HG02610 (cell line): ENCODE data around the gene SNIP1.
"Not testable (repeated sequence)": the region's sequence is repeated elsewhere in the genome, so short reads cannot be mapped to it uniquely, and the experiment has no call there.

Experiments used
- ATAC-seq: cut with Tn5 transposase; IDR thresholded peaks from one replicate; pipeline ENCODE4 v1.9.1; 2021; ENCODE audit warnings: mild to moderate bottlenecking, moderate library complexity; ENCODE audit not compliant: unreplicated experiment

SNIP1 gene

DNA sequence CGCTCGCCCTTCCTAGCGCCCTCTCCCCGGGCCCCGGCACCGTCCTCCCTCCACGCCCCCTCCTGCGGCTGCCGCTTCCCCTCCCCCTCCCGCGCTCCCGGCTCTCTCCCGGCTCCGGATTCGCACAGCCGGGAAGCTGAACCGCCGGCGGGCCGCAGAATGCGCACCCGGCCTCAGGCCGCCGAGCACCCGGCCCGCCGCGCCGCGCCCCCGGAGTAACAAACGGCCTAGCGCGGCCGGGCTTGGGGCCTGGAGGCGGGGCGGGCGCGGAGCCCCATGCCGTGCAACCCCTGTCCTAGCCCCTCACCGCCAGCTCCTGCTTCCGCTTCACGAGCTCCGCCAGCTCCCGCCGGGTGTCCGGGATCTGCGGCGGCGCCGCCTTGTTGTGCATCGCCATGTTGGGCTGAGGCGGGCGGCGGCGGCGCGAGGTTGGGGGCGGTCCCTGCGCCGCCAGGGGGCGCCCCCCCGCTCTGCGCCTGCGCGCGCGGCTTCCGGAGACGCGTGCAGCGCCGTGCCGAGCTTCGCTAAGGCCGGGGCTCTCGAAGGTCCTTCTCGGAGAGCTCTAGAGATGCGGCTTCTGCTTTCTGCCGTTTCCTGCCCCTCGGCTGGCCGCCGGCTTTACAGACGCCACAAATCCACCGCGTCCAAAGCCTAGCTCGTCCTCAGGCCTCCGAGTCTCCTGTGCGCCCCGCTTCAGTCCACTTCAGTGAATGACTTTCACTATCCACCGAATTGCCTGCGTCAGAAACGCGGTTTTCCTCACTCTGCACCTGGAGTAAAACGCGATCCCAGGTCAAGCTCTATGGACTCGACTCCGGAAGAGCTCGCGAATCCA is 39.5 kb downstream of the SNIP1 start, which contains the start of gene MEAF6:
TSS of gene MEAF6 (minus strand) at position 417 of the 835 bp plus-strand sequence. CDS start at position 397, 20 bp downstream.
- ATAC-seq = peak; percentile 87

DNA sequence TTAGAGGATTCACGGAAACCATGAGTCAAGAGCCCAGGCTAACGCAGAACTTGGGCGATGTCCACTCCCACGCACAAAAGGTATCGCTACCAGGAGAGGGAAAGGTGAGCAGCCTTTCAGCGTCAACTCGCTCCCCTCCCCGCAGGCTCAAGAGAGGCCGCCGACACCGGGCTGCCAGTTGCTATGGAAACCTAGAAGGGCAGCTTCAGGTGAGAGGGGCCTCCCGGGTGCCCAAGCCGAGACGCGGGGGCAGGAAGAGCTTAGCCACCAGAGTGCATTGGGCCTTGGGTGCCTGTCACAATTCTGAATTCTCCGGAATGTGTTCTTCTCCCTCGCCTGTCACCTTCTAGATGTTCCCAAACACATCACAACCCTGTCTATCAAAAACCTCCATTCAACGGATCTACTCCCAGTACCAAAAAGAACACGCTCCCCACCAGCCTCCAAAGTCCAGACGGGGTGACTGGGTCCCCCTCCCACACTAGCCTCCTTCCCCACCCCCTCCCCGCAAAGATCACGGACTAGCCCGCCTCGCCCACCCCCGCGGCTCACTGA is 40.2 kb downstream of the SNIP1 start:
- ATAC-seq = no peak

DNA sequence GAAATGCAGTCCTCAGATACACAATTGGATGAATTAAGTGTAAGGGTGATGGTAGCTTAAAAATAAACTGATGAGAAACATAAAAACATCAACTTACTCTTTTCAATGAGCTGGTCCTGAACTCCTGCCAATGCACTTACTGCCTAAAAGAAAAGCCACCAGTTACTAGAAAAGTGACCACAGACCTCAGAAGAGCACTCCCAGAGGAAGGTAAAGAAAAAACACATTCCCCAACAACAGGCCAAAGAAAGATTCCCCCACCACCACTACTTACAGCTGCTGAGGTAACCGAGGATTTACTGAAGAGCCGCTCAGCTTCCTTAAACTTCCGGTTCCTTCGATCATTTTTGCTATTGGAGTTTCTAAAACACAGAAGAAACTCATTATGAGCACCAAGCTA is 44.9 kb downstream of the SNIP1 start:
- no peak for ATAC-seq

DNA sequence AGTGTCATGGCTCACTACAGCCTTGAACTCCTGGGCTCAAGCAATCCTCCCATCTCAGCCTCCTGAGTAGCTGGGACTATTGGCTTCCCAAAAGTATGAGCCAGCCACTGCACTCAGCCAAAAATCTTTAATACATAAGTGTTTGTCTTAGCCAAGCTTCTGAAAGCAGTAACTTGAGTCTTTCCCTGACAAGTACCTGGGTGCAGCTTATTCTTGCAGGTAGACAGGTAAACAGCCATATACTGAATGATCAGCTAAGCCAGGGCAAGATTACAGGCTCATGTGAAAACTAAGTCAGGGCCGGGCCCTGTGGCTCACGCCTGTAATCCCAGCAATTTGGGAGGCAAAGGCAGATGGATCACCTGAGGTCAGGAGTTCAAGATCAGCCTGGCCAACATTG is 47.4 kb downstream of the SNIP1 start:
- no peak for ATAC-seq

DNA sequence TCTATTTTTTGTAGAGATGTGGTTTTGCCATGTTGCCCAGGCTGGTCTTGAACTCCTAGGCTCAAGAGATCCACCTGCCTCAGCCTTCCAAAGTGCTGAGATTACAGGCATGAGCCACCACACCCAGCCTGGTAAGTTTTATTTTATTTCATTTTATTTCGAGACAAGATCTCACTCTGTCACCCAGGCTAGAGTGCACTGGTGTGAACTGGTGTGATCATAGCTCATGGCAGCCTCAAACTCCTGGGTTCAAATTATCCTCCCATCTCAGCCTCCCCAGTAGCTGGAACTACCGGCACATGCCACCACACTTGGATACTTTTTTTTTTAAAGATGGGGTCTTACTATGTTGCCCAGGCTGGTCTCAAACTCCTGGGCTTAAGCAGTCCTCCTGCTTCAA is 51.3 kb downstream of the SNIP1 start:
- not testable (repeated sequence) for ATAC-seq

DNA sequence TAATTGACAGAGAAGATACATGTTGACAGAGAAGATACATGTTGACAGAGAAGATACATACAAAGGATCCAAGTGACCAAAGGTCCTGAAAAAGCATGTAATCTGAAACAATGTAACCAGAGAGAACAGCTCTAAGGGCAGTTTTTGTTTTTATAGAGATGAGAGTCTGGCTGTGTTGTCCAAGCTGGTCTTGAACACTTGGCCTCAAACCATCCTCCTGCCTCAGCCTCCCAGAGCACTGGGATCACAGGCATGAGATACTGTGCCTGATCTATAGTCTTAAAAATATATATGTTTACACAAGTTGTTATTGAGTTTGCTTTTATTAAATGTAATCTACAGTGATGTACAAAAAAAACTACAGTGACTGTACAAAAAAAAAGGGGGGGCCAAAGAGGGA is 52.0 kb downstream of the SNIP1 start:
- ATAC-seq = no peak

DNA sequence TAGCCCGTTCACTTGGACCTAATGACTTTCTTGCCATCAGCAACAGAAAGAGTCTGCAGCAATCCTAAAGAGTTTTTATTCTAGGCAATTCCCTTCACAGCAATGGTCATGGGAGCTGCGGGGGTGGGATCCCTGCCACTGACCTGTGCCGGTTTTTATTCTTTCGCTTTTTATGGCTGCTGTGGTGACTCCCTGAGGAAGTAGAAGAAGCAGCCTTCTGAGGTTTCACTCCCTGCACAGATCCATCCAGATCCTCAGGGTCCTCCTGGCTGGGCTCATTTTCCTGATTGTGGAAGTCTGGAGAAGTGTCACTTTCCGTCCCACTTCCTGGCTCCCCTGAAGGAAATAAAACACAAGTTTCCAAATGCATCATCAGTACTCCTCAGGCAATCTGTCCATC is 52.4 kb downstream of the SNIP1 start:
- ATAC-seq = no peak

DNA sequence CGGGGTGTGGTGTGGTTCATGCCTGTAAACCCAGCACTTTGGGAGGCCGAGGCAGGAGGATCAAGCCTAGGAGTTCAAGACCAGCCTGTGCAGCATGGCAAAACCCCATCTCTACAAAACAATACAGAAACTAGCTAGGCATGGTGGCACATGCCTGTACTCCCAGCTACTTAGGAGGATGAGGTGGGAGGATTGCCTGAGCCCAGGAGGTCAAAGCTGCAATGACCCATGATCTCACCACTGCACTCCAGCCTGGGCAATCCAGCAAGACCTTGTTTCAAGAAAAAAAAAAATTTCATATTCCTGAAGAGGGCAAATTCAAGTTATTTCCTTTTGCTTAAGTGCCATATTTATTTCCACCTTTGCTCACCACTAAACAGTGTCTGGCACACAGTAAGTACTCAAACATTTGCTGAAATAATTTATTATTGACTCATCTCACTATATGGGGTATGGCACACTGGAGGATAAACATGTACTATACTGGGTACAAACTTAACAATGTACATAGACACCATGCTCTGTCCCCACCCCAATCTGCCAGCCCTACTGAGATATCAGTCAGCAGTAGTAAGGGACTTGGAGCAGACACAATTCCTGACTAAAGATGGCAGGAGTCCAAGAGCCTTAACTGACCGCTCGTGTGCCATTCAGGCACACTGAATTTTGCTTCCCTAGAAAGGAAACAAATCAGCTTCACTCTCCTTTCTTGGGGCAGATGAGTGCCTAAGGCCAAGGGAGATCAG is 55.0 kb downstream of the SNIP1 start:
- no peak for ATAC-seq

DNA sequence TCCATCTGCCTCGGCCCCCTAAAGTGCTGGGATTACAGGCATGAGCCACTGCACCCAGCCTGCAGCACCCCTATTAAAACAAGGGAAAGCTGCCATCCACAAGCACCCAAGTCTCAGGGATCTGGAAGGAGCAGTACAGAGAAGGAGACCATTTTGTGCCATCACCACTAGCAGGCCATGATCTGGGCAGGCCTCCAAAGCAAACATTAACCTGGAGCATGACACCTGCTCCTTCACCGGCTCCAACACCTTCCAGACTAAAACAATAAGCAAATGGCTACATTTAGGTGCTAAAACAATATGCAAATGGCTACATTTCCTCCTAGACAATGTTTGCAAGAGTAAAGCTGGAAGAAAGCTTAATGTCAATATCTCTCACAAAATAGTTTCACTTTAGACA is 56.3 kb downstream of the SNIP1 start:
- no peak for ATAC-seq

DNA sequence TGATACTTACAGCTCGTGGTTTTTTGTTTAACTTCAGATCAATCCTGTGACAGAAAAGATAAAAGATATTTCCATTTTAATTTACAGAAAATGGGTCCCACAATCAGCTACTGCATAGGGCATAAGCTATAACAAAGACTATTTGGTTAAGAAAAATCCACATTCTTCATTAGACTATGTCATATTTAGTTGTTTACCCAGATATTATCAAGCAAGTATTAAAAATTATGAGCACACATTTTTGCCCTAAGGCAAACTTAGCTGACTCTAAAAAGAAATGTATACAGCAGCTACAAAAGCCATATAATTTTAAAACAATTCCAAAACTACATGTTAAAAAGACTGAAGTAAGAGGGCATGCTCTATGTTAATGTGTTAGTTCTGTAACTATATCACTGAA is 58.2 kb downstream of the SNIP1 start:
- no peak for ATAC-seq

DNA sequence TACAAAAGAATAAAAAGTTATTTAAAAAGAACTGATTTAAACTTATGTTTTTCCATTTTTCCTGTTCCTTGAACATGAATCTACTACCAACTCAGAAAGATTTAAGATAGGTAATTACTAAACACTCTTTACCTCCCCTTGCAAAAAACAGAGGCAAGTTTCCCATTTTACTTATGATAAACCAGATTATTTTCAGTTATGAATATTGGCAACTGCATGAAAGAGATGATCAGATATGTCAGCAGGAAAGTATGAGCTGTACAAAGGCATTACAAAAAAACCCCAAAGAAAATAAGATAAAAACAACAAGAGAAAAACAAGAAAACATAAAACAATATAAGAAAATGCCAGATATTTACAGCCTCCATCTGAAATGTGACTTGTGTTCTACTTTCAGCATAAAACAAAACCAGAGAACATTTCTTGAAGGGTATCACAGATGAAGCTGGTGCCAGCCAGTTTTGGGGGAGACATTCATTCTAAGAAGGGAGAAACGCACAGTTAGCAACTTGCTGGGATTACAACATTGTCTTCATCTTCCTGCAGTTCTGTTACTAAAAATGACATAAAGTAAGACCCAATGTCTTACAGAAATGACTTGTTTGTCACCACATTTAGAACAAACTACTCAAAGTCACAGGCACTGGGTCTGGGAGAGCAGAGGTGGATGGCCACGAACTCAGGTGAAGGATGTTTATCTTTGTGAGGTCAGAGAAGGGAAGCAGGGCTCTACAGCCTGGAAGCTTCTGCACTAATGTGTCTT is 60.6 kb downstream of the SNIP1 start:
- no peak for ATAC-seq

DNA sequence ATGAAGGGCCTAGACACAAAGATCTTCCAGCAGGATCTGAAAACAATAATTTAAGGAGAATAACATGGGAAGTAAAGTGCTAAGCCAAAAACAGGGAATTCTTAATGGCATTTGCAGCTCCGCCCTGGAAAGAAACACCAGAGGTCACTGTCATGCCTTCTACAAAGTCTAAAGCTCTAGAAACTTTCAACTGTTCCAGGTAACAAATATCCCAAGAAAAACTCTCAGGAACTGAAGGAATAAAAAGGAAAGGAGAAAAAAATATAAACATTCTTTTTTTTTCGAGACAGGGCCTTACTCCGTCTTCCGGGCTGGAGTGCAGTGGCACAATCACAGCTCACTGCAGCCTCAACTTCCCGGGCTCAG is 66.5 kb downstream of the SNIP1 start:
- ATAC-seq = no peak

DNA sequence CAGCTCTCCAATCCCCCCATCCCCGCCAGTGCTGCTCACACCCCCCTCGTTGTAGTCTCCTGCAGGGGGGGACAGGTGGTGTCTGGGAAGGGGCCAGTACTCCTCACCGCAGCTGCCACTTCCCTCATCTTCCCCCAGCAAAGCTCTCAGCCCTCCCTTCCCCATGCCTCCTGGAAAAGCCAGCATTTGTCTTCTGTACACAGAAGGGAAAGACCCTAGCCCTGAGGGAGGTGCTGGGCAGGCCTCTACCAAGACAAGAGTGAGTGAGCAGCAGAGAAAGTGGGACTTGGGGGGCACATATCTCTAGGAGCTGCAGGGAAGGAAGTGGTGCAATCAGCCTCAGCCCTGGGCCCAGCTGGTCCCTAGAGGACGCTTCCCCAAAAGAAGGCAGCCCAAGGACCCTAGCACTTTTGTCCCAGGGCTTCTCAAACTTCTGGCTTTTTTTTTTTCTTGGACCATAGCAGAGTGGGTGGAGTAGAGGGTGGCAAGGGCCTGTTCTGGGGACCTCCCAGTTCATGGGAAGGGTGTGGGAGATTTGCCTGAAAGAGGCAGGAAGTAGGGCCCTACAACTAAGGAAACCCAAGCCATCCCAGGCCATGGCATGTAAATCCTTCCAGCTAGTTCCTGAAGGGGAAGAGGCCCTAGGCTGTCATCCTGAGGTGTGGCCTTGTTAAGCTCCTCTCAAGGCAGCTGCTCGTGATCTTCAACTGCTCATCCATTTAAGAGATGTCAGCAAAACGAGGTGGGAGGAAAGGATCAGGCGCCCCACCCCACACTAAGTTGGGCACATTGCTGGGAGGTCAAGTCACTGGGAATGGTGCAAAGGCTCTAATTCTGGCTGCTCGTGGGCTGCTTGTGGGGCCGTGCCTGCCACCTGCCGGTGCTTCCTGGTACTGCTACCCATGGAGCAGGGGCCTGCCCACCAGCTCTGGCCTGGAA is 67.1 kb downstream of the SNIP1 start:
- ATAC-seq = no peak

DNA sequence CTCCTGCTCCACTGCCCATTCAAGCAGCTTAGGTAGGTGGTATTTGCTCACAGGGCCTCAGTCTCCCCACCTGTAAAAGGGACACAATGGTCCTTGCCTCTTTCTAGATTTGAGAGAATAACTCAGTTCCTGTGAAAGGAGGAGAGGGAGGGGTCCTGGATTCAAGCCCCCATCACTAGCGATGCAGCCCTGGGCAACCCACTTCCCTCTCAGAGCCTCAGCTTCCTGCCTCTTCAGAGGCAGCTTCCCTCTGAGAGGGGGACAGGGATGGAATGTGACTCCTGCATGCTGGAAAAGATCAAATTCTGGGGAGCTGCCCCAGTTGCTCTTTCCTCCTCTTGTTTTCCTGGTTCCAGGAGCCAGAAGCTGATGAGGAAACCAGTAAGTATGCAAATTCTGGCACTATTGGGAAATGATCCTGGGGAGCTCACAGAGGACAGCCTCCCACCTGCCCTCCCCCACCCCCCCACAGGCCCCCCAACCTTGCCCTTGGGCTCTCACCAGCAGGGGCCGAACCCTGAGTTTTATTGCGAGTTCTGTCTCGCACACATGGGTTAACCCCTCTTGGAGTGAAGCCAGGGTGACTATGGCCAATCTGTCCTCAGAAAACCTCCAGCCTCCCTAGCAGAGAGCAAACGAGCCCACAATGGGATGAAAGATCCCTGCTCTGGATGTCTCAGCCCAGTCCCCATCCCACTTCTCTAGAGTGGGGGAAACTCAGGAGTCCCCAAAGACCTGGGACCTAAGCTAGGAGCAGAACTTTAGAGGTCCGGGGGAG is 68.0 kb downstream of the SNIP1 start:
- no peak for ATAC-seq
